M059J (cell line): Measurements from ENCODE around the gene ARHGAP45. TPM values are rescaled to one million over a fixed set of nuclear protein-coding genes. Genes with fewer than 3 reads are reported as not detected.

Experiments
- DNase-seq: peaks from one replicate; pipeline ENCODE4 v3.0.0-alpha.2; 2012; ENCODE audit warnings: low read depth
- total RNA-seq: library from RNA; depleted of rRNA; stranded (reverse); fragments of >200 nt; shearing (Covaris generic); gene quantifications from 2 replicates; pipeline ENCODE4 v1.2.3, GENCODE V29; 2014

Gene ARHGAP45
- total RNA-seq, 1 experiment from 2014 or later: 40.8 TPM

GRCh38 chr19:1038978-1039645, 27.9 kb upstream of the ARHGAP45 start:
- DNase-seq: no peak

GRCh38 chr19:1039646-1040475, 27.1 kb upstream of the ARHGAP45 start, which contains the start of gene ABCA7:
ABCA7 (plus strand) TSS chr19:1040107; CDS start chr19:1041362, 1,255 bp downstream.
- DNase-seq: peak; percentile 97

- peak; percentile 74 for DNase-seq
These were observed 26.3 kb upstream of the ARHGAP45 start for GRCh38 chr19:1040476-1041271.

- DNase-seq: no peak
These were observed 25.6 kb upstream of the ARHGAP45 start for GRCh38 chr19:1041272-1041834.

GRCh38 chr19:1041835-1042685, 24.9 kb upstream of the ARHGAP45 start:
- DNase-seq: no peak

- no peak for DNase-seq
These were observed 24.1 kb upstream of the ARHGAP45 start for GRCh38 chr19:1042689-1043511.

GRCh38 chr19:1045247-1045603, 21.7 kb upstream of the ARHGAP45 start:
- DNase-seq: peak; percentile 49

GRCh38 chr19:1046117-1046626, 20.8 kb upstream of the ARHGAP45 start:
- DNase-seq: no peak

- no peak for DNase-seq
These were observed 19.9 kb upstream of the ARHGAP45 start for GRCh38 chr19:1046836-1047695.

GRCh38 chr19:1047696-1048147, 19.2 kb upstream of the ARHGAP45 start:
- no peak for DNase-seq

GRCh38 chr19:1049106-1049505, 17.9 kb upstream of the ARHGAP45 start:
- DNase-seq: no peak

GRCh38 chr19:1049800-1050199, 17.2 kb upstream of the ARHGAP45 start:
- no peak for DNase-seq

GRCh38 chr19:1050989-1051788, 15.8 kb upstream of the ARHGAP45 start:
- no peak for DNase-seq

- DNase-seq: no peak
These were observed 15.2 kb upstream of the ARHGAP45 start for GRCh38 chr19:1051791-1052190.

GRCh38 chr19:1052349-1052975, 14.5 kb upstream of the ARHGAP45 start:
- DNase-seq: no peak

GRCh38 chr19:1053176-1054101, 13.5 kb upstream of the ARHGAP45 start:
- DNase-seq: no peak
